Parathyroid adenoma (tissue), 2 donors: ENCODE data around the gene SLC6A5.

Experiments used
- H2AFZ ChIP-seq: fragments of 300-600 bp; sonication (generic); one replicate; pipeline ENCODE4 v1.7.0; 2017; ENCODE audit warnings: antibody characterized with exemption, mild to moderate bottlenecking
- H3K27ac ChIP-seq: fragments of 300-600 bp; sonication (generic); one replicate; pipeline ENCODE4 v1.7.0; 2017
- H3K27me3 ChIP-seq: fragments of 300-600 bp; sonication (generic); one replicate; pipeline ENCODE4 v1.7.0; 2017; ENCODE audit warnings: low read length; ENCODE audit not compliant: control insufficient read depth, insufficient read depth
- H3K36me3 ChIP-seq: fragments of 300-600 bp; sonication (generic); one replicate; pipeline ENCODE4 v1.7.0; 2017; ENCODE audit warnings: low read length; ENCODE audit not compliant: control insufficient read depth, insufficient read depth
- H3K4me1 ChIP-seq: fragments of 300-600 bp; sonication (generic); one replicate; pipeline ENCODE4 v1.7.0; 2017; ENCODE audit warnings: control low read depth
- H3K4me2 ChIP-seq: fragments of 300-600 bp; sonication (generic); one replicate; pipeline ENCODE4 v1.7.0; 2017; ENCODE audit warnings: low read length
- H3K4me3 ChIP-seq: fragments of 300-600 bp; sonication (generic); one replicate; pipeline ENCODE4 v1.7.0; 2017; ENCODE audit warnings: low read depth, low read length
- H3K79me2 ChIP-seq: fragments of 300-600 bp; sonication (generic); one replicate; pipeline ENCODE4 v1.7.0; 2017; ENCODE audit warnings: control low read depth
- H3K9ac ChIP-seq: fragments of 300-600 bp; sonication (generic); one replicate; pipeline ENCODE4 v1.7.0; 2017; ENCODE audit warnings: mild to moderate bottlenecking
- H3K9me3 ChIP-seq: fragments of 300-600 bp; sonication (generic); one replicate; pipeline ENCODE4 v1.7.0; 2017; ENCODE audit warnings: low read length; ENCODE audit not compliant: control insufficient read depth
- CTCF ChIP-seq: fragments of 300-600 bp; sonication (generic); IDR thresholded peaks from one replicate; pipeline ENCODE4 v1.7.0; 2017; ENCODE audit warnings: antibody characterized with exemption, mild to moderate bottlenecking
- donor health status: primary hyperparathyroidism.

Gene SLC6A5

DNA sequence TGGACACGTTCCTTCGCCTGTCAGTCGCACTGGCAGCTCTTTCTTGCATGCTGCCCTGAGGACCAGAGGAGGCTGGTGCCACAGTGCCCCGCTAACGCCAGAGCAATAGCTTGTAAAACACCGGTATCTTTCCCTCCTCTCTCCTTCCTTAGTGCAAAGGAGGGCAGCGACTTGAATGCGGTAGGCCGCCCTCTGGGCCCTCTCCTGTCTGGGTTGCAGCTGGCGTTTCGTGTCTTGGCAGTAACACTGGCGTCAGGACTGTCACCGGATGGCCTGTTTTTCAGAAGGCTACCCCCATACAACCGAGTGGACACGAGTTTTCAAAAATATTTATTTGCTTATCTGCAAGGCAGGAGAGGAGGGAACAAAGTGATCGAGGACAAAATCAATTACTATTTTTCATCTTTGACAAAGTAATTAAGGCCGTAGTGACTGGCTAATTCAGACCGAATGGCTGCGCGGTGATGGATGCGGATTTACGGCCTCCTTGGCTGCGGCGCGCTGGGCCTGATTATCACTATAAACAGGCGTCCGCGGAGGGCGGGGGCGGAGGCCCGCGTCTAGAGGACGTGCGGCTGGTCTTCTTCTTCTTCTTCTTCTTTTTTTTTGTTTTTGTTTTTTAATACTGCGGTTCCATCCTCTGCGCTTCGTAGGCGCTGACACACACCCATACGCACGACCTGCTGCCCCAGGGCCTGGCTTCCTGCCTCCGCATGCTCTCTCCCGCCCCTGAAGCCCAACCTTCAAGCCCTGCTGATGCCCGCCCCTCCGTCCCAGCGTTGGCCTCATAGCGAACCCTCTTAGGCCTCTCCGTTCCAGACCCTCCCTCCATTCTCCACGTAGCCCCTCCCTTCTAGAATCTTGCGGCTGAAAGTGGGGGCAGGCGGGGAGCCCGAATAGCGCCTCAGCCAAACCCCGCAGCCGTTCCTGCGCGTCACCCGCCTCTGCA is 2.9 kb upstream of the SLC6A5 start:
- Histone ChIP-seq H3K9ac (no peak overlapping the region), H3K9me3 (no peaks in the 10 kb centered on the region), H3K27me3 (no peaks in the 10 kb centered on the region), H3K79me2 (no peaks in the 10 kb centered on the region), H3K27ac (no peak overlapping the region), H3K36me3 (no peaks in the 10 kb centered on the region), H3K4me3 (no peak overlapping the region), H2AFZ (no peak overlapping the region), H3K4me1 (no peaks in the 10 kb centered on the region), H3K4me2 (no peak overlapping the region)
- TF ChIP-seq CTCF = no peak

GRCh38 chr11:20597154-20597679 is 2.2 kb upstream of the SLC6A5 start:
- Histone ChIP-seq H3K9me3 (no peaks in the 10 kb centered on the region), H3K36me3 (no peaks in the 10 kb centered on the region), H3K4me2 (no peak overlapping the region), H2AFZ (no peak overlapping the region), H3K79me2 (no peaks in the 10 kb centered on the region), H3K4me3 (no peak overlapping the region), H3K4me1 (no peaks in the 10 kb centered on the region), H3K9ac (no peak overlapping the region), H3K27me3 (no peaks in the 10 kb centered on the region), H3K27ac (no peak overlapping the region)
- no peak for TF ChIP-seq CTCF

DNA sequence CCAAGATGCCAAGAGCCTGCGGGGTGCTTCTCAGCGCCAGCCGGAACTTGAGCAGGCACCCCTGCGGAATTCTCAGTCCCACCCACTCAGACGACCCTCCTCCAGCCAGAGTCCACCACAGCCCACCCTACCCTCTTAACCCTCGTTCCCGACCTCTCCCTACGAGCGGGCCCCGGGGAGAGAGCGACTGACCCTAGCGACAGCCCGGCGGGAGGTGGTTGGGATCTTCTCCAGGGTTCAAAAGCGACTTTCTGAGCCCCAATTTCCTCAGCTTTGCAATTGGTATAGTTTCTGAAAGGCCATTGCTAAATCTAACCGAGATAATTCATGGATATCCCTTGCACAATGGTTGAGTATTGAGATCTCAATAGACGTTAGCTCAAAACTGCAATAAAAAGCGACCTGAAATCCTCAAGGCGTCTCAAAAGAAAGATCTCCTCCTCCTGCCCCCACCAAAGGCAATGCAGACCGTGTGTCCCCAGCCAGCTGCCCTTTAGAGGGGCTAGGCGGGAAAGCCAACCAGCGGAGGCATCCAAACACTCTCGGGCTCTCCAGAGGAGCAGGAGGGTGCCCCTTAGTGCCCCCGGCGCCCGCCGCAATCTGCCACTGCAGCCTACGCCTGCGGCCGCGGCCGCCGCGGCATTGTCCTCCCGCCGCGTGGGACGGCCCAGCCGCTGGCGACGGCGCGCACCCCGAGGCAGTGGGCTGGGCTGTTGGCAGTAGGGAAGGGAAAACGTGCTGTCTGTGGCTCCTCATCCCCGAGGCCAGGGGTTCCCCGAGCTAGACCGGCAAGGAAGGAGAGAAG is 1.5 kb upstream of the SLC6A5 start:
- no peak overlapping the region for H3K4me3 ChIP-seq

GRCh38 chr11:20598492-20598891 is 916 bp upstream of the SLC6A5 start:
- no peaks in the 10 kb centered on the region for H3K27me3 ChIP-seq
- no peaks in the 10 kb centered on the region for H3K4me1 ChIP-seq
- no peaks in the 10 kb centered on the region for H3K9me3 ChIP-seq
- H3K27ac ChIP-seq = no peak overlapping the region
- H3K9ac ChIP-seq = no peak overlapping the region
- H2AFZ ChIP-seq = no peak overlapping the region
- no peak for TF ChIP-seq CTCF
- no peaks in the 10 kb centered on the region for H3K36me3 ChIP-seq
- no peaks in the 10 kb centered on the region for H3K79me2 ChIP-seq
- no peak overlapping the region for H3K4me3 ChIP-seq
- H3K4me2 ChIP-seq = no peak overlapping the region

More for the DNA sequence above, 1.5 kb upstream of the SLC6A5 start:
- Histone ChIP-seq H3K9ac (no peak overlapping the region), H3K27me3 (no peaks in the 10 kb centered on the region), H3K36me3 (no peaks in the 10 kb centered on the region), H3K27ac (no peak overlapping the region), H2AFZ (no peak overlapping the region), H3K4me1 (no peaks in the 10 kb centered on the region), H3K9me3 (no peaks in the 10 kb centered on the region), H3K79me2 (no peaks in the 10 kb centered on the region), H3K4me2 (no peak overlapping the region)
- no peak for TF ChIP-seq CTCF
